NCI-H1436 (cell line): ENCODE measurements around the gene GALNT7.

ENCODE experiments used
- DNase-seq: peaks from one replicate; lab custom pipeline; 2025; lab: John Stamatoyannopoulos, UW

The GALNT7 gene

GRCh38 chr4:173307778-173308177 lies 139.2 kb downstream of the GALNT7 start:
- DNase-seq: no peak

DNA sequence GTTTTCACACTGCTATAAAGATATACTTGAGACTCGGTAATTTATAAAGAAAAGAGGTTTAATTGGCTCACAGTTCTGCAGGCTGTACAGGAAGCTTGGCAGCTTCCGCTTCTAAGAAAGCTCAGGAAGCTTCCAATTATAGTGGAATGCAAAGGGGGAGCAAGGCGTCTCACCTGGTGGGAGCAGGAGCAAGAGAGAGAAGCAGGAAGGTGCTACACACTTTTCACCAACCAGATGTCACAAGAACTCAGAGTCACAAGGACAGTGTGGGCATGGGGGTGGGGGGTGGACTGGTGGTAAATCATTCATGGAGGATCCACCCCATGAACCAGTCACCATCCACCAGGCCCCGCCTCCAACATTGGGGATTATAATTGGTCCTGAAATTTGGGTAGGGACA lies 142.8 kb downstream of the GALNT7 start:
- no peak for DNase-seq

GRCh38 chr4:173314715-173315114 lies 146.1 kb downstream of the GALNT7 start:
- DNase-seq: no peak

DNA sequence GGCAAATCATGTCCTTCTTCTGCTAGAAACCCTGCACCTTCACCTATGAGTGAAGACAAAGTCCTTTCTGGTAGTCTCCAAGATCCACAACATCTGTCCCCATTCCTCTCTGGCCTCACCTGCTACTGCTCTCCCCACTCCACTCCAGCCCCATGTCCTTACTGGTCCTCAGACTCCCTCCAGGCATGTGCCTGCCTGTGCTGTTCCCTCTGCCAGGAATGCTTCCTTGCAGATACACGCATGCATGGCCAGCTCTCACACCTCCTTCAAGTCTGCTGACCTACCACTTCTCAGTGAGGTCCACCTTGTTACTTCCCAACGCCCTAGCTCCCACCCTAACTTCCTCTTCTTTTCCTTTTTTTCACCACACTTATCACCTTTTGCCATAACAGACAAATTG lies 147.4 kb downstream of the GALNT7 start:
- DNase-seq: no peak

DNA sequence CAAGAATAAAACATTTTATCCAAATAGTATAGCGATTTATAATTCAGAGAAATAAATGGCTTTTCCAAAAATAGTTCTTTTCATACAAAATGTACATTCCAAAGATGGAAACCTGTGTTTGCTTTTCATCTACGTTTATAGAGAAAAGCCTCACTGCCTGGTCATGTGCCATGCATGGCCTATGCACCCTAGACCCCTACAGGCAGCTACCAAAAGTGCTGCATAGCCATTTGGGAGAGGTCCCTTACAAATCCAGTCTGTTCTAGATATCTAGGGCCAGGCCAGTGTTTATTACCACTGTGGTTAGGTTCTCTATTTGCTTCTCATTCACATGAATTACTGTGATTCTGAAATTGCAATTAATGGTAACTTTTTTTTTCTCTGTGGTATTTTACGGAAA lies 148.4 kb downstream of the GALNT7 start:
- no peak for DNase-seq

DNA sequence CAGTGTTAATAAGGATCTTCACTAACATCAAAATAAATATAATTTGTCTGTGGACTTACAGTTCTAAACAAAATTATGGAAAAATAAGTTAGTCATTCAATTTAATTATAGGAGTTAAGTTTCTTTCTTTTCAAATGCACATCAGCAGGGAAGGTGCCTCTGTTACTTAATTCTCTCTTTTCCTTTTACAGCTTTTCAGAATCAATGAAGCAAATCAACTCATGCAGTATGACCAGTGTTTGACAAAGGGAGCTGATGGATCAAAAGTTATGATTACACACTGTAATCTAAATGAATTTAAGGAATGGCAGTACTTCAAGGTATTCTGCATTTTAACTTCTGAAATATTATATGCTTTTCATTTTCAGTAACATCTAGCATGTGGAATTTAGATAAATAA lies 149.6 kb downstream of the GALNT7 start:
- peak; percentile 35 for DNase-seq

DNA sequence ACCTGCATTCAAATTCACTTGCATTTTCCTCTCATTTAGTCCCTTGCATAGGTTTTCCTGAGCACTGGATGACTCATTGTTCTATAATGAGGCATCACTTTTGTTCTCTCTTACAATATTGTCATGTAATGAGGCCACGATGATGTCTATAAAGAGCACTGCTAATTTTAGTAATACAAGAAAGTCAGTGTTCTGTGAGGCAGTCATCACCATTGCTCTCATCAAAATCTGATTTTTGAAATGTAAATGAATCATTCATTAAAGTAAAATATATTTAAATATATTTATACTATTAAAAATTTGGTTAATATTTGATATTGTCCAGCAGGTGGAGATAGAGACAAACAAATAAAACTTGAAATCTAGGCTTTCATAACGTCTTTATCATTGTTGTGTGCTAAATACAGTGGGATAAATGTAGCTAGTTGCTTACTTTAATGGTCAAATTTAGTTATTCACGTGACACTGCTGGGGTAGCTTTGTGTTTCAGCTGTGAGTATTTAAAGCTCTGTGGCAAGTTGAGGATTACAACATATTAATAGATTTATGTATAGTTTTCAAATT lies 150.1 kb downstream of the GALNT7 start:
- DNase-seq: peak; percentile 66

DNA sequence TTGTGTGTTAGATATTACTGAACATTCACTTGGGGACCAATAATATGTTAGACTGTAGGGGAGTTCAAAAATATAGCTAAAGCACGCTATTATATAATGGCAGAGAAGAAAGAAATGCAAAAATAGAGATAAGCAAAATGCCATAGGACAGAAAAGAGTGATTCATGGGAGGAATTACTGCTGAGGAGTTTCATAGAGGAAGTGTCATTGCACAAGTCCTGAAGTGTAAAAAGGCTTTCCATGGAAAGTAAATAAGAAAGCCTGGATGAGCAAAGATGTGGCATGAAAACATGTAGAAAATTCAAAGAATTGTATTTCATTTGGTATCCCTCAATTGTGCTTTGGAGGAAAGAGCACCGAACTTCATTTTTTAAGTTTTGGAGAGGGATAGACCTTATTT lies 151.1 kb downstream of the GALNT7 start:
- no peak for DNase-seq

DNA sequence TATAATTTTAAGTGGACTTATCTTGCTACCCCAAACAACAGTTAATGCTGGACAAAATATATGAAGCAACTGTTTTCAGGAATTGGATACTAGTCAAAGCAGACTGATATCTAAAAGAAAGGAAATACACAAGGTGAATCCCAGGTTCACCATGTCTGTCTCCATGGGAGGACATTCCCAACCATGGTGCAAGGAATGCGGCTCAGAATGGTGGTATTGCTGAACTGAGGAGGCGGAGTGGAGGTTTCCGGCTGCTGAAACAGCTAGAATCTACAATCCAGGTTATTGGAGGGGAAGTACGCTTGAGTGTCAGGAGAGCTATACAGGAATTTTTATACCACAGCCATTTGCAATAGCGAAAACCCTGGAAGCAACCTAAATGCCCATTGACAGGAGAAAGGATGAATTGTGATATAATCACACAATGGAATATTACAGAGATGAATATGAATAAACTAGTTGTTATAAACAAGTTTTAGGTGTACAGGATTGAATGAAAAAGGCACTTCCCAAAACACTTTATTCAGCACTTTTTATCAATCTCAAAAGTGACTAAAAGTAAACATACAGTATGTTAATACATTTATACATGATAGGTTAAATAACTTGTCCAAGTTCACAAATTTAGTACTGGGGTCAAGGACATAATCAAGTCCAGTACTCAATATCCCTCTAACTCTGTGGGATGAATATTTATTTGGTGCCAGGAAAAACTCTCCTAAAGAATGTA lies 156.6 kb downstream of the GALNT7 start:
- DNase-seq: no peak

DNA sequence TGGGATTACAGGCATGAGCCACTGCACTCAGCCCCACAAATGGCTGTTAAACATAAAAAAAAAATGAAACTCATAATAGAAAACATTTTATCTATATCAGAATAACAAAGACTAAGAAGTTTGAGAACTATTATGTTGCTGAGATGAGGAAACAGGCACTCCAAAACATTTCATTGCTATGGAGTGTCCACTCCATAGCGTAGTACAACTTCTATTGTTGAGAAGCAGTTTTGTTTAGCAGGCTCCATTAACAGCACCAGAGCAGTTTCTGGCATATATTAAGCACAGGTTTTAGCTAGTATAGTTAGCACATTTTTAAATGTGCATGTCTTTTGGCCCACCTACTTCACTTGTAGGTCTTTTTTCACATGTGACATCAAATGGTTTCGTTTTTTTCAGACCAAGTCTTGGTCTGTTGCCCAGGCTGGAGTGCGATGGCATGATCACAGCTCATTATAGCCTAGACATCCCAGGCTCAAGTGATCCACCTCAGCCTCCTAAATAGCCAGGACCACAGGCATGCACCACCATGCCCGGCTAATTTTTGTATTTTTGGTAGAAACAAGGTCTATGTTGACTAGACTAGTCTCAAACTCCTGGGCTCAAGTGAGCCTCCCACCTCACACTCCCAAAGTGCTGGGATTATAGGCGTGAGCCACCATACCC lies 159.8 kb downstream of the GALNT7 start:
- no peak for DNase-seq

GRCh38 chr4:173330590-173330989 lies 162.0 kb downstream of the GALNT7 start:
- no peak for DNase-seq

- no peak for DNase-seq
These were observed 163.4 kb downstream of the GALNT7 start for GRCh38 chr4:173332021-173332487.

DNA sequence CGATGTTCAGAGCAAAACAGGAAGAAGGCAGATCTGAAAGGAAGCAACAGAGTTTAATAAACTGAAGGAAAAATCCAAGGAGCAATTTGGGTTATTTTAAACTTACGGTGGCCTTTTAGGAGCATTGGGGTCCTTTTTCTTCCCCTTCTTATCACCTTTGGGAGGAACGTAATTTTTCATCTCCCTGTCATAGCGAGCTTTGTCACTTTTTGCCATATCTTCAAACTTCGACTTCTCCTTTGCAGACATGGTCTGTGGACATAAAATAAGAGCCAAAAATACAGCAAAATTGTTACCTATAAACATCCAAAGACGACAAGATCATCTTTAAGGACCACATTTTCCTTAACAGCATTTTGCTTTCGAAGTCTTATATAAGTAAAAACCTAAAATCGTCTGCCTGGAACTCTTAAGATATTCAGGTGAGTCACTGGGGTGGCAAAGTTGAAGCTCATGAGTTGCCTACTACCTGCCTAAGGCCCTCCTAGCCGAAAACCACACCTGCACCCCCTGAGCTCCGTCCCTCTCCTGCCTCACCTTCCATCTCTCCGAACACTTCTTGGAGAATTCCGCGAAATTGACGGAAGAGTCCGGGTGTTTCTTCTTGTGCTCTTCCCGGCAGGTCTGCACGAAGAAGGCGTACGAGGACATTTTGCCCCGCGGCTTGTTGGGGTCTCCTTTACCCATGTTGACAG lies 164.5 kb downstream of the GALNT7 start:
- no peak for DNase-seq

DNA sequence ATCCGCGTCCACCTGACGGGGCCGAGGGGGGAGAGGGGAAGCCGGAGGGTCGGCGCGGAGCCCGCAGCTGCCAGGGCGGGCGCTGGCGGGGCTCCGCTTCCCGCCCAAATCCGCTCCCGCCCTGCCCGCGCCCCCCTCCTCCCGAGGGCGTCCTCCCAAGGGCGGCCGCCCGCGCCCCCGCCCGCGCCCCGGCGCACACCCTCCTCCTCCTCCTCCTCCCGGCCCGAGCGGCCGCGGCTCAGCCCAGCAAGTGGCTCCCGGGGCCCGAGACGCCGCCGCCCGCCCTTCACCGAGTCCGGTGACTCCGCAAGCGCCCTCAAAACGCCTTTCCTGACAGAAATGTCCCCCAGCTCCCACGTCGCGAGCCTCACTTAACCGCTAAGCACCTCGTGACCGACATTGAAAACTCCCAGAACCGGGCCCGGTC lies 165.1 kb downstream of the GALNT7 start:
- peak; percentile 46 for DNase-seq

- peak; percentile 100 for DNase-seq
These were observed 165.7 kb downstream of the GALNT7 start, which contains the start of gene HMGB2 for GRCh38 chr4:173334085-173334890. HMGB2 (minus strand) TSS chr4:173334358; CDS start chr4:173333649, 709 bp downstream.

DNA sequence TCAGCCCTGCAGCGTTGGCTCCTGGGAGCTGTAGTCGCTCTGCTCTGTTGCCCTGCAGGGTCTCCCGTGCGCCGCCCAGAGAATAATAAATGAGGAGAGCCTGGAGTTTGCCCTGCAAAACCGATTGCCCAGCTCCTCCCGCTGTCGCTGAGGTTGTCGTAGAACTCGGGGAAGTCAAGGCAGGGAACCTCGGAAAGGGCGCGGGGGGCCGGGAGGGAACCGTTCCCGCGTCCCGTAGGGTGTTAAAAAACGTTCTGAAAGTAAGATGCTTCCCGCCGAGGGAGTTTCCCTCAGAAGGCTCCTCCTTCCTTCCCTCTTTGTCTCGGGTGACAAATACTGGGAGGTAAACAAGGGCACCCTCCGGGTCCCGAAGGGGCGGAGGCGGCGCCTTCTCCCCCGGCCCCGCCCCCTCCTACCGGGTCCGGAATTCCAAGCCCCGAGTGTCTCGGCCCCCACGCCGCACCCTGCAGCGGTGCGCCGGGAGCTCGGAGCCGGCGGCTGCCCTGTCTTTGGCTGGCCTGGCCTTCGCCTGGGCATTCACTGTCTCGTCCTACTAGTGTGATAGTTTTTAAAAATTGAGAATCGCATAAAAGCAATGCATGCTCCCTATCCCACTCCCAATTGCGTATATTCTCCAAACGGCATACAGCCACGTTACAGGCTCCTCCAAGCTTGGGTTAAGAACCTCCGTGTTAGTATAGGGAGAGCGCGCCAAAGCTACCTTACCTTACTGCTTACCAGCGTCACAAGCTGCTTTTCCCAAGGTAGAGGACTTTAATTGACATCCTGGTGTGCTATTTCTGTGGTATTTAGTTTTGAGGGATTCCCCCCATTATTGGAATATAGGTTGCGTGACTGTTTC lies 166.5 kb downstream of the GALNT7 start:
- DNase-seq: peak; percentile 90

- DNase-seq: no peak
These were observed 168.9 kb downstream of the GALNT7 start for GRCh38 chr4:173337463-173337862.

DNA sequence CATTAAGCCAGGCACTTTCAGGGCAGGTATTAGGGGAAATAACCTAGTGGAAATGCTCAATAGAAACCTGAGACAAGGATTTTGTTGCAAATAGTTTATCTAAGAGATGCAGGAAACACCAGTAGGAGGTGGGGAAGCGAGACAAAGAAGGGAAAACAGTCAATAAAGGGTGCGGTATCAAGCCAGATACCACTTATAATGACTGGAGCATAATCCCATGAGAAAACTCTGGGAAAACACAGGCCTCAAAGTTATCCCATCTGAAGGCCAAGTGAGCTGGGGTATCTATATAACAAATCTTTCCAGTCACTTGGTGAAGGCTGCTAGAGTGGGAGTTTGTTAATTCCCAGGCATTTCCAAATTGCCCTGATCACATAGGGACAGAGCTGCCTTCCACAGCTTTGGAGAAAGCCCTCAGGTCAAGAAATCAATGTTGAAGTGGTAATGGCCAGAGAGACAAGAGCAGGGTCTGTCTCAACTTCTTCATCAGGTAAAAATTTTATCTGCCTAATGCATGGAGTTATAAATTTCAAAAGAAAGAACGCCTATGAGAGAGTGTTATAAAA lies 175.3 kb downstream of the GALNT7 start:
- no peak for DNase-seq

GRCh38 chr4:173345648-173346047 lies 177.0 kb downstream of the GALNT7 start:
- DNase-seq: no peak

- no peak for DNase-seq
These were observed 177.5 kb downstream of the GALNT7 start for GRCh38 chr4:173346074-173346473.
